Naive B cell (primary cell): ENCODE results near the gene NCK1. TPM values are rescaled to one million over a fixed set of nuclear protein-coding genes. Genes with fewer than 3 reads are reported as not detected.
A peak's percentile ranks its signal among the peaks of the same experiment; 100 is the strongest.
"Not testable (repeated sequence)": the region's sequence is repeated elsewhere in the genome, so short reads cannot be mapped to it uniquely, and the experiment has no call there.

Experiments used
- ATAC-seq, 2 donors: fragments of 150-1000 bp; cut with Tn5 transposase; 2 replicates each; pipeline ENCODE4 v1.10.0; 2021; ENCODE audit warnings: low read depth in 2 of 2, mild to moderate bottlenecking in 2 of 2, moderate library complexity in 2 of 2
- DNase-seq: peaks from one replicate; pipeline ENCODE4 v3.0.0; 2022
- H3K27ac Mint-ChIP-seq, 6 donors: one replicate each; pipeline ENCODE4 v1.8.0; 2020 to 2022; ENCODE audit warnings: mild to moderate bottlenecking in 6 of 6, mixed read lengths in 6 of 6, moderate library complexity in 5 of 6, inconsistent platforms in 2 of 6
- H3K27me3 Mint-ChIP-seq, 3 donors: one replicate each; pipeline ENCODE4 v1.8.0; 2021 to 2022; ENCODE audit warnings: mixed read lengths in 3 of 3, mild to moderate bottlenecking in 1 of 3
- H3K36me3 Mint-ChIP-seq, 2 donors: one replicate each; pipeline ENCODE4 v1.8.0; 2020 to 2022; ENCODE audit warnings: mixed read lengths in 2 of 2, inconsistent platforms in 1 of 2, mild to moderate bottlenecking in 1 of 2
- H3K4me1 Mint-ChIP-seq, 3 donors: one replicate each; pipeline ENCODE4 v1.8.0; 2020 to 2022; ENCODE audit warnings: mixed read lengths in 3 of 3, inconsistent platforms in 1 of 3, mild to moderate bottlenecking in 1 of 3, moderate library complexity in 1 of 3
- H3K4me3 Mint-ChIP-seq, 8 donors: one replicate each; pipeline ENCODE4 v1.8.0; 2020 to 2022; ENCODE audit warnings: mild to moderate bottlenecking in 8 of 8, mixed read lengths in 8 of 8, moderate library complexity in 8 of 8, inconsistent platforms in 2 of 8
- H3K9me3 Mint-ChIP-seq, 7 donors: one replicate each; pipeline ENCODE4 v1.8.0; 2020 to 2022; ENCODE audit warnings: mixed read lengths in 7 of 7, mild to moderate bottlenecking in 5 of 7, inconsistent platforms in 2 of 7, moderate library complexity in 1 of 7
- polyA plus RNA-seq, 6 donors: library from polyadenylated mRNA; unstranded; fragments of 300-500 nt; fragmentation: Illumina TruSeq; gene quantifications; one replicate each; pipeline ENCODE4 v1.2.3, GENCODE V29; 2021; ENCODE audit warnings: low read depth in 6 of 6

Gene NCK1
- polyA plus RNA-seq, 6 donors from 2014 or later, result 40.2 to 48.7 (median 42.6) TPM

DNA sequence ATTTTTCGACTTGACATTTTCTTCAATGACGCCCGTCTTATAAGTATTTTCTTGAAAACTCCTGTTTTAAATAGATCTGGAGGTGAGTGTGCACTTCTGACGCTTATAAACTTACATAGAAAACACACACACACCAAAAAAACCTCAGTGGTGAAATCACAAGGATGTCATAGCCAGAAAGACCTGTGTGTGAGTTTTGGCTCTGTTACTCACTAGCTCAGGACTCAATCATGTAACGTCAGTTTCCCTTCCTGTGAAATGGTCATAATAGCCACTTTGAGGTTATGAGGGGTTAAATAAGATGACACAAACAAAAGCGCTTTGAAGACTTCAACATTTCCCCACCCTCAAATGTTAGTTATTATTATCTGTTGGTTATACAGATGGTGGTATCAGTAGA is 97.6 kb downstream of the NCK1 start:
- no peaks in the 10 kb centered on the region for H3K27me3 Mint-ChIP-seq
- no peaks in the 10 kb centered on the region for H3K9me3 Mint-ChIP-seq
- peaks cover 0 to 11% (median 11%) of the 10 kb centered on the region in 3 donors for H3K4me1 Mint-ChIP-seq
- ATAC-seq (no peak), DNase-seq (no peak)
- H3K4me3 Mint-ChIP-seq, result no peak overlapping the region
- H3K27ac Mint-ChIP-seq, result peak overlapping the region in 1 of 6 donors; percentile 66
- H3K36me3 Mint-ChIP-seq, result no peaks in the 10 kb centered on the region

DNA sequence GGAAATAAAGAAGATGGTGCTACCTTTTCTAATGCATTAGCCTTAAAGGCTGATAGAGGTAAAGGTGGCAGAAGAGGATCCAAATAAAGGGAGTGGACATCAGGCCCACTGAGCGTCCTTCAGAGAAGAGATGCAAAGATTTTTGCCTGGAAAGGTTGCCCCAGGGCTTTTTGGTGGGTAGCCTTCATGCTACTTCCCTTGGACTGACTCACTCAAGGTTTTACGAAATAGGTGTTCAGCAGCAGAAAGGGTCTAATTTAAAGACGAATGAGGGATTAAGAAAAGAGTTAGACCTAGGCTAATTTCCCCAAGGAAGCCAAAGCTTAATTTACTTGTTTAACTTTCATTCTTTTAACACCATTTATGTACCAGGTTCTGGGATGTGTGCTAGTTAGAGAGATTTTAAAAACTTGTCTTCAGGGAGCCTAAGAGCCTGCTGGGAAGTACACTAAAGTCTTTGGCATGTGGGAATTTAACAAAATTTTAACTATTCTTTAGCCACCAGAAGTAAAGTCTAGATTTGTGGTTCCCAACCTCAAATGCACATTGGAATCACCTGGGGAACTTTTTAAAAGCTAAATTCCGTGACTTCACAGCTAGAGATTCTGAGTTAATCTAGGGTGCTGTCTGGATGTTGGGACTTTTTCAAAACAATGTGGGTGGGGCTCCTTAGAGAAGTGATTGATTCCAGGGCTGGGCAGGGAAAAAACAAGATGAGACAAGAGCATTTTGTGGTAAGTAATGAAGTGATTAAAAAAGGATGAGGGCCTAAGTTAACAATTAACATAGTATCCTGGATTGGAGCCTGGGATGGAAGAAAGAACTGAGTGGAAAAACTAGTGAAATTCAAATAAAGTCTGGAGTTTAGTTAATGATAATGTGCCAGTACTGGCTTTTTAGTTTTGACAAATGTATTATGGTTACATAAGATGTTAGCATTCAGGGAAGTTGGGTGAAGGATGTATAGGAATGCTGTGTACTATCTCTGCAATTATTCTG is 99.1 kb downstream of the NCK1 start:
- Mint-ChIP-seq H3K27me3 (no peaks in the 10 kb centered on the region), H3K27ac (peak overlapping the region in 1 of 6 donors; percentile 75), H3K4me1 (no peaks in the 10 kb centered on the region), H3K36me3 (no peaks in the 10 kb centered on the region), H3K9me3 (no peaks in the 10 kb centered on the region), H3K4me3 (no peak overlapping the region)
- no peak for DNase-seq
- no peak for ATAC-seq

DNA sequence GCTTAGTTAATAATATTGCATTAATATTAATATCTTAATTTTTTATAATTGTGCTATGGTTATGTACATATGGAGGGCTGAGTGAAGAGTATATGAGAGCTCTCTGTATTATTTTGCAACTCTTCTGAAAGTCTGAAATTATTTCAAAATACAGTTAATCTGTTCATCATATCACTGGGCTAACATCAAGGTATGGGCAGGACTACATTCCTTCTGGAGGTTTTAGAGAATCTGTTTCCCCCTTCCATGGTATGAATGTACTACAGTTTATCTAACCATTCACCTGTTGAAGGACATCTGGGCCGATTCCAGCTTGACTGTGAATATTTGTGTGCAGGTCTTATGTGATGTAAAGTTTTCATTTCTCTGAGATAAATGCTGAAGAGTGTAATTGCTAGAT is 100.9 kb downstream of the NCK1 start:
- H3K27me3 Mint-ChIP-seq, result no peaks in the 10 kb centered on the region
- no peaks in the 10 kb centered on the region for H3K9me3 Mint-ChIP-seq
- no peaks in the 10 kb centered on the region for H3K36me3 Mint-ChIP-seq
- H3K4me1 Mint-ChIP-seq, result no peaks in the 10 kb centered on the region
- no peak for DNase-seq
- peak overlapping the region in 1 of 6 donors; percentile 11 for H3K27ac Mint-ChIP-seq
- H3K4me3 Mint-ChIP-seq, result no peak overlapping the region
- ATAC-seq, result no peak

DNA sequence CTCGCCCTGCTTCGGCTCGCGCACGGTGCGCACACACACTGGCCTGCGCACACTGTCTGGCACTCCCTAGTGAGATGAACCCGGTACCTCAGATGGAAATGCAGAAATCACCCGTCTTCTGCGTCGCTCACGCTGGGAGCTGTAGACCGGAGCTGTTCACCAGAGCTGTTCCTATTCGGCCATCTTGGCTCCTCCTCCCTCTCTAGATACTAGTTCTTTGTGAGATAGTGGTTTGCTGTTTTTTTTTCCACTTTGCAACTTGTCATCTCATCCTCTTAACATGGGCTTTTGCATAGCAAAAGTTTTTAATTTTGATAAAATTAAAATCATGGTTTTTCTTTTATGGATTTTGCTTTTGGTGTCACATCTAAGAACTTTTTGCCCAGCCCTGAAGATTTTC is 107.5 kb downstream of the NCK1 start:
- H3K4me3 Mint-ChIP-seq, H3K27ac Mint-ChIP-seq, H3K36me3 Mint-ChIP-seq, ATAC-seq, H3K27me3 Mint-ChIP-seq, H3K4me1 Mint-ChIP-seq, DNase-seq: not testable (repeated sequence)
- H3K9me3 Mint-ChIP-seq, result peaks cover 5 to 28% (median 11%) of the 10 kb centered on the region in 7 donors

DNA sequence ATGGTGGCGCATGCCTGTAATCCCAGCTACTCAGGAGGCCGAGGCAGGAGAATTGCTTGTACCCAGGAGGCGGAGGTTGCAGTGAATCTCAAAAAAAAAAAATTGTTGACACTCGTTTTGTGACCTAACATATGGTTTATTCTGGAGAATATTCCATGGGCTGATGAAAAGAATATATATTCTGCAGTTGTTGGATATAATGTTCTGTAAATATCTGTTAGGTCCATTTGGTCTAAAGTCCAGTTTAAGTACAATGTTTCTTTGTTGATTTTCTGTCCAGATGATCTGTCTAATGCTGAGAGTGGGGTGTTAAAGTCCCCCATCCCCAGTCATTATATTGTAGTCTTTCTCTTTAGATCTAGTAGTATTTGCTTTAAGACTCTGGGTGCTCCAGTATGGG is 111.3 kb downstream of the NCK1 start:
- Mint-ChIP-seq H3K9me3 (peaks cover 9 to 39% (median 18%) of the 10 kb centered on the region in 7 donors), H3K4me3 (no peak overlapping the region), H3K36me3 (peaks cover 4 to 8% of the 10 kb centered on the region in 2 donors), H3K4me1 (no peaks in the 10 kb centered on the region), H3K27ac (no peak overlapping the region), H3K27me3 (no peaks in the 10 kb centered on the region)
- DNase-seq (no peak), ATAC-seq (no peak)

DNA sequence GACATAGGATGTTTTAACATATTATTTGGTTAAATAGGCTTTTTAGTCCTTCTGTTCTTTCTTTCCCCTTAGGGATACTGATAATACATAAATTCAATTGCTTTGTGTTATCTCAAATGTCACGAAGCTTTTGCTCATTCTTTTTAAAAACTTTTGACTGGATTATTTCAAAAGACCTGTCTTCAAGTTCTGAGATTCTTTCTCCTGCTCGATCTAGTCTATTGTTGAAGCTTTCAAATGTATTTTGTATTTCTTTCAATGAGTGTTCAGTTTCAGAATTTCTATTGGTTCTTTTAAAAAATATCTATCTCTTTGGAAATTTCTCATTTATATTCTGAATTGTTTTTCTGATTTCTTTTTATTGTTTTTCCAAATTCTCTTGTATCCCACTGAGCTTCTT is 112.7 kb downstream of the NCK1 start:
- H3K4me1 Mint-ChIP-seq, result no peaks in the 10 kb centered on the region
- H3K9me3 Mint-ChIP-seq, result peaks cover 9 to 39% (median 18%) of the 10 kb centered on the region in 7 donors
- no peak for DNase-seq
- peaks cover 4 to 8% of the 10 kb centered on the region in 2 donors for H3K36me3 Mint-ChIP-seq
- H3K27me3 Mint-ChIP-seq, result no peaks in the 10 kb centered on the region
- H3K27ac Mint-ChIP-seq, result no peak overlapping the region
- ATAC-seq, result no peak
- no peak overlapping the region for H3K4me3 Mint-ChIP-seq

DNA sequence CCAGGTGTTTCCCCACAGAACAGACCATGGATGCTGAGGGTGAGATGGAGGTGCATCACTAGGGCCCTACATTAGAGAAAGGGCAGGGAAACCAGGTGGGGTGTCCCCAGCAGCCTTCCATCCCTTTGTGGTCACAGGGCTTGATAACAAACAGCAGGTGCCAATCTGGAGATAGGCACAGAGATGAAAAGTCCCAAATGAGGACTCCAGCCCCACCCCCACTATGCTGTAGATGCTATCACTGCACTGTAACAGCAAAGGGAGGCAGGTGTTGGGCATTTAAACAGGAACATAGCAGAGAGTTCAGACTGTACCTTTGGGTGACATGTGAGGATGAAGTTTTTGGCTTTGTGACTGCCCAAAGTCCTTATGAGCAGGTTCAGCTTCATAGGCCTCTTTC is 117.2 kb downstream of the NCK1 start:
- Mint-ChIP-seq H3K4me1 (no peaks in the 10 kb centered on the region), H3K9me3 (peaks cover under 1 to 17% (median 10%) of the 10 kb centered on the region in 7 donors), H3K27me3 (no peaks in the 10 kb centered on the region), H3K4me3 (no peak overlapping the region), H3K27ac (no peak overlapping the region), H3K36me3 (peaks cover 2 to 9% of the 10 kb centered on the region in 2 donors)
- no peak for DNase-seq
- ATAC-seq, result no peak

DNA sequence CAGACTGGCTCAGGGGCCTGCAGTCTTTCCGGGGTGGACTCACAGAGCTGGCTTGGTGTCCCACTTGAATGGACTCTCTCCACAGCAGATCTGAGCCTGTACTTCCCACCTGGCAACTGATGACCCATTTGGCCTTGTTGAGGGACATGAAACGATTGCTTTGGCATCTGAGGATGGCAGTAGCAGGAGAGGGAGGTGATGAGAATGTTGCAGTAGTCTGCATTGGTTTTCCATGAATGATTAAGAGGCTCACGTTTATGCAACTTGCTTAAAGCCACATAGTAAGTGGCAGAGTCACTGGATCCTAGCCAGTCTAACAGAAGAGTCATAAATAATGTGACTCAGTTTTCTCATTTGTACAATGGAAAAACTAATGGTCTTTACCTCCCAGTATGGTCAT is 117.7 kb downstream of the NCK1 start:
- Mint-ChIP-seq H3K4me3 (no peak overlapping the region), H3K36me3 (peaks cover 0 to 9% of the 10 kb centered on the region in 2 donors), H3K9me3 (peaks cover 0 to 12% (median 9%) of the 10 kb centered on the region in 7 donors), H3K27me3 (no peaks in the 10 kb centered on the region), H3K4me1 (no peaks in the 10 kb centered on the region), H3K27ac (no peak overlapping the region)
- DNase-seq, result no peak
- no peak for ATAC-seq

DNA sequence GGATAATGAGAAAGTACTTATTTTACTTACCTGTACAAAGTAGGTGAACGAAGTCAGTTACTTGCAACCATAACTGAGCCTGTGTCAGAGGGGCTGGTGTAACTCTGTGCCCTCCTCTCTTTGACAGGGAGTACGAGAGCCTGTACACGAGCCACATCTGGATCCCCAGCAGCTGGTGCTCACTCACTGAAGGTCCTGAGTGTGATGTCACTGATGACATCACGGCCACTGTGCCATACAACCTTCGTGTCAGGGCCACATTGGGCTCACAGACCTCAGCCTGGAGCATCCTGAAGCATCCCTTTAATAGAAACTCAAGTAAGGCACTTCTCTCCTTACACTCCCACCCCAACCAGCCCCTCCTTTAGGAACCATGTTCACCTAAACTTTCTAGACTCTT is 120.0 kb downstream of the NCK1 start:
- Mint-ChIP-seq H3K27ac (peak overlapping the region in 1 of 6 donors; percentile 28), H3K4me3 (no peak overlapping the region), H3K9me3 (peaks cover 0 to 2% (median 0%) of the 10 kb centered on the region in 7 donors), H3K27me3 (no peaks in the 10 kb centered on the region), H3K4me1 (no peaks in the 10 kb centered on the region), H3K36me3 (peaks cover 0 to 9% of the 10 kb centered on the region in 2 donors)
- ATAC-seq, result no peak
- DNase-seq, result no peak

DNA sequence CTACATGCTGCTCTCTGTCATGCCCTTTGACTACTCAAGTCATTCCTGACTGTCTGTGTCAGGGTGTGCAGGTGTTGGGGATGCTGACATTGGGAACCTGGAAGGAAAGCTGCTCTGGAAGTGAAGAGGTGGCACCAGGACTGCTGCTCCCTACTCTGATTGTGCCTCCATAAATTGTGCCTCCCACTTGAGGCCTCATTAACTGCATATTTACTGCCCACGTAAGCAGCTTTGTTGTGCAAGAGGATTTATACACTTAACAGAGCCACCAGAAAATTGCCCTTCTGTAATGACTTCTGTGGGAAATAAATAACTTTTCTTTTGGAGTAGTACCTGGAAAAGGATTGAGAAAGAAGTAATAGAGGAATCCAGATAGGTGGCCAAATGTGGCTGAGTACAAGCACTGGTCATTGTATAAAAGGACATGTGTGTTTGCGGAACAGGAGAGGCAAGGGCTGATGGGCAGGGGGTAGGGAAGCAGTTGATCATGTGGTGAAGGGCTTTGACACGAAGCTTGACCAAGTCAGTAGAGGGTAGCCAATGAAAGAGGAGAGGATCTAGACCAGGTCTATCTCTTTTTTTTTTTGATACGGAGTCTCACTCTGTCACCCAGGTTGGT is 120.6 kb downstream of the NCK1 start:
- Mint-ChIP-seq H3K9me3 (peaks cover 0 to 2% (median 0%) of the 10 kb centered on the region in 7 donors), H3K4me1 (no peaks in the 10 kb centered on the region), H3K36me3 (peaks cover 0 to 9% of the 10 kb centered on the region in 2 donors), H3K4me3 (no peak overlapping the region), H3K27me3 (no peaks in the 10 kb centered on the region), H3K27ac (no peak overlapping the region)
- ATAC-seq (no peak), DNase-seq (no peak)

DNA sequence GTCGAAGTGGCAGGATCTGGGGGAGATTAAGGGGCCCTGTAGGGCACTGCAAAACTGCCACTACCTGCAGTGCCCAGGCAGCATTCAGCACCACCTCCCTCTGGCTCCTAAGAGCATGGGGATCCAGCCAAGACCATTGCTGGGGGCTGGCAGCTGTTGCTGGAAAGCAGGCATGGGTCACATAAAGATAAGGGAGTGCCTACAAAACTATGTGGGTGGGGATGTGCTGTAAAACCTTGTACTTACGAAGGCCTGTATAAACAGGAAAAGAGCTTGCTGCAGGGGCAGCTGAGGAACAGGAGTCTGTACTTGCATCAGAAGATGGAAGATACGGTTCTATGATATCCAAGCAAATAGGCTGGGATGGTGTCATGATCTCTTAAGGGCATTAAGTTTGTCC is 122.8 kb downstream of the NCK1 start:
- Mint-ChIP-seq H3K27me3 (no peaks in the 10 kb centered on the region), H3K9me3 (no peaks in the 10 kb centered on the region), H3K27ac (no peak overlapping the region), H3K4me1 (no peaks in the 10 kb centered on the region), H3K4me3 (no peak overlapping the region), H3K36me3 (peaks cover 0 to 9% of the 10 kb centered on the region in 2 donors)
- DNase-seq (no peak), ATAC-seq (no peak)

DNA sequence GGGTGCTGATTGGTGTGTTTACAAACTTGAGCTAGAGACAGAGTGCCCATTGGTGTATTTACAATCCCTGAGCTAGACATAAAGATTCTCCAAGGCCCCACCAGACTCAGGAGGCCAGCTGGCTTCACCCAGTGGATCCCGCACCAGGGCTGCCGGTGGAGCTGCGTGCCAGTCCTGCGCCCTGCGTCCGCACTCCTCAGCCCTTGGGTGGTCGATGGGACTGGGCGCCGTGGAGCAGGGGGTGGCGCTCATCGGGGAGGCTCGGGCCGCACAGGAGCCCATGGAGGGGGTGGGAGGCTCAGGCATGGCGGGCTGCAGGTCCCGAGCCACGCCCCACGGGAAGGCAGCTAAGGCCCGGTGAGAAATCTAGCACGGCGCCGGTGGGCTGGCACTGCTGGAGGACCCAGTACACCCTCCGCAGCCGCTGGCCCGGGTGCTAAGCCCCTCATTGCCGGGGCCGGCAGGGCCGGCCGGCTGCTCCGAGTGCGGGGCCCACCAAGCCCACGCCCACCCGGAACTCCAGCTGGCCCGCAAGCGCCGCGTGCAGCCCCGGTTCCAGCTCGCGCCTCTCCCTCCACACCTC is 125.5 kb downstream of the NCK1 start:
- not testable (repeated sequence) for H3K9me3 Mint-ChIP-seq, H3K4me1 Mint-ChIP-seq, DNase-seq, H3K27ac Mint-ChIP-seq, H3K4me3 Mint-ChIP-seq, H3K36me3 Mint-ChIP-seq, ATAC-seq, H3K27me3 Mint-ChIP-seq

DNA sequence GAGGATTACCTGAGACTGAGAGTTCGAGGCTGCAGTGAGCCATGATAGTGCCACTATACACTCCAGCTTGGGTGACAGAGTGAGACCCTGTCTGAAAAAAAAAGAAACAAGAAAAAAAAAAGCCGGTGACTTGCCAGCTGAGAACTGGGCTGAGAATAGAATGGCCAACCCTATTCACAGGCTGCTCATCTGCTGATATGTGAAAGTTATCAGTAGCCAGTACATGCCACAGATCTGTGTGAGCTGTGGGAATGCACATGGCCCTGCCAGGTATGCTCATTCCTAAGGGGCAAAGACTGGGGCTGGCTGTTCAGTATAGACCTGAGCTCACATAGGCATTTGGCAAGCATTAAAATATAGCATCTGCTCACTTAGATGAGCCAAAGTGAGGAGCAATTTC is 126.6 kb downstream of the NCK1 start:
- no peak for ATAC-seq
- no peak overlapping the region for H3K4me3 Mint-ChIP-seq
- no peaks in the 10 kb centered on the region for H3K9me3 Mint-ChIP-seq
- DNase-seq, result no peak
- no peaks in the 10 kb centered on the region for H3K36me3 Mint-ChIP-seq
- no peak overlapping the region for H3K27ac Mint-ChIP-seq
- H3K27me3 Mint-ChIP-seq, result no peaks in the 10 kb centered on the region
- no peaks in the 10 kb centered on the region for H3K4me1 Mint-ChIP-seq
